NB4 (cell line): ENCODE results near the gene CBFA2T3.

Experiments
- DNase-seq: peaks from one replicate; pipeline ENCODE4 v3.0.0; 2010; ENCODE audit warnings: low read depth
- H3K4me3 ChIP-seq: one replicate; pipeline ENCODE4 v1.5.1; 2011; ENCODE audit warnings: mild to moderate bottlenecking, low read depth, low read length, moderate library complexity
- MYC ChIP-seq: IDR thresholded peaks from 2 replicates; pipeline ENCODE4 v1.6.1; 2011; ENCODE audit warnings: low read depth, low read length
- POLR2A ChIP-seq: IDR thresholded peaks from 2 replicates; pipeline ENCODE4 v1.6.1; 2011; ENCODE audit warnings: mild to moderate bottlenecking; ENCODE audit not compliant: insufficient read length; ENCODE audit errors: extremely low read depth
- TF ChIP-seq, protein P1 (sequence below): IDR thresholded peaks from 2 replicates; pipeline ENCODE4 v1.6.1; 2011; ENCODE audit warnings: low read depth, low read length
- TF ChIP-seq, protein P2 (sequence below): IDR thresholded peaks from one replicate; pipeline ENCODE4 v1.5.1; 2012; ENCODE audit warnings: low read depth, low read length

The CBFA2T3 gene

DNA sequence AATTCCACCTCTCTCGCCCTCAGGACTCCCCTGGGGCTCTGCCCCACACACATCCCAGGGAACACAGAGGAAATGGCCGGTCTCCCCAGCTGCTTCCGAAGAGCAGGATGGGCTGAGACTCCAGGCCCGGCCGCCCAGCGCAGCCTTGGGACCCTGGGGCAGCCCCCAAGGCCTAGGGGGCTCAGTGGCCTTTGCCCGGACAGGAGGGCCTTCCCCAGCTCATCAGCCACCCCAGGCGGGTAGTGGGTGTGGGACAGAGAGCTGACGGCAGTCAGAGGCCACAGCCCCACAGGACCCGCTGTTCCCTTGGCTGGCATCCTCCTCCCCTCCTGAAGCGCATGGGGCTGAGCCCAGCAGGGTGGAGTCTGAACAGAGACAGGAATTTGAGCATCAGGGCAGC is 6.2 kb upstream of the CBFA2T3 start:
- H3K4me3 ChIP-seq, result no peak overlapping the region
- TF ChIP-seq POLR2A (no peak), MYC (no peak)
- TF ChIP-seq, protein P1, sequence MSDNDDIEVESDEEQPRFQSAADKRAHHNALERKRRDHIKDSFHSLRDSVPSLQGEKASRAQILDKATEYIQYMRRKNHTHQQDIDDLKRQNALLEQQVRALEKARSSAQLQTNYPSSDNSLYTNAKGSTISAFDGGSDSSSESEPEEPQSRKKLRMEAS, result no peak
- TF ChIP-seq, protein P2, sequence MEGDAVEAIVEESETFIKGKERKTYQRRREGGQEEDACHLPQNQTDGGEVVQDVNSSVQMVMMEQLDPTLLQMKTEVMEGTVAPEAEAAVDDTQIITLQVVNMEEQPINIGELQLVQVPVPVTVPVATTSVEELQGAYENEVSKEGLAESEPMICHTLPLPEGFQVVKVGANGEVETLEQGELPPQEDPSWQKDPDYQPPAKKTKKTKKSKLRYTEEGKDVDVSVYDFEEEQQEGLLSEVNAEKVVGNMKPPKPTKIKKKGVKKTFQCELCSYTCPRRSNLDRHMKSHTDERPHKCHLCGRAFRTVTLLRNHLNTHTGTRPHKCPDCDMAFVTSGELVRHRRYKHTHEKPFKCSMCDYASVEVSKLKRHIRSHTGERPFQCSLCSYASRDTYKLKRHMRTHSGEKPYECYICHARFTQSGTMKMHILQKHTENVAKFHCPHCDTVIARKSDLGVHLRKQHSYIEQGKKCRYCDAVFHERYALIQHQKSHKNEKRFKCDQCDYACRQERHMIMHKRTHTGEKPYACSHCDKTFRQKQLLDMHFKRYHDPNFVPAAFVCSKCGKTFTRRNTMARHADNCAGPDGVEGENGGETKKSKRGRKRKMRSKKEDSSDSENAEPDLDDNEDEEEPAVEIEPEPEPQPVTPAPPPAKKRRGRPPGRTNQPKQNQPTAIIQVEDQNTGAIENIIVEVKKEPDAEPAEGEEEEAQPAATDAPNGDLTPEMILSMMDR, result no peak
- peak; percentile 41 for DNase-seq

DNA sequence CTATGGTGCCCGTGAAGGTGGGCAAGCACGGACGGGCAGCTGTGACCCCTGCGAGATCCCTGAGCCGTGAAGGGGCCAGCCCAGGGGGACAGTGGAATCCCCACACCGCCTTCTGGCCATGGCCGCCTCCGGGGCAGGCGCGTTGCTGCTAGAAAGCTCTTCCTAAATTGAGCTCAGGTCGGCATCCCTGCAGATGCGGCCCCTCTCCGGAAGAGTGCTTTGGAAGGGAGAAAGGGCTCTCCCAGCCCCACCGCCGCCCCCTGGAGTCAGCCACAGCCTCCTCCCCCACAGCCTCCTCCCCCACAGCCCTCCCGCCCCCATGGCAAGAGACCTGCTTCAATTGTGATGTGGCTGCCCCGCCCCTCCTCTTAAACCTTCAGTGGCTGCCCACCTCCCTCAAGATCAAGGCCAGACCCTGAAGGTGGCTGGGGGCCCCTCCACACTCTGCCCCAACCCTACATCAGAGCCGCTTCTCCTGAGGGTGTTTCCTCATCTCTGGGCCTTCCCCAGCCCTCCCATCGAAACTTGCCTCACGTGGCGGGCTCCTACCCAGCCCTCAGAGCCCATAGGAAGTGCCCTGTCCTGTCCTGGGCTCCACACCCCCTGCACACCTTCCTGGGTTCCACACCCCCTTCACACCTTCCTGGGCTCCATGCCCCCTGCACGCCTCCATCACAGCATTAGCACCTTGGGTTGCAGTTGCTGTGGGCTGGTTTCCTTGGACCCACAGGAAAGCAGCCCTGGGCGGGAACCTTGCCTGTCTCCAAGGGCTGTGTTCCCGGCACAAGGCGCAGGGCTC is 5.5 kb upstream of the CBFA2T3 start:
- TF ChIP-seq, protein P1, result no peak
- TF ChIP-seq, protein P2, result no peak
- no peak for TF ChIP-seq POLR2A
- no peak for TF ChIP-seq MYC

DNA sequence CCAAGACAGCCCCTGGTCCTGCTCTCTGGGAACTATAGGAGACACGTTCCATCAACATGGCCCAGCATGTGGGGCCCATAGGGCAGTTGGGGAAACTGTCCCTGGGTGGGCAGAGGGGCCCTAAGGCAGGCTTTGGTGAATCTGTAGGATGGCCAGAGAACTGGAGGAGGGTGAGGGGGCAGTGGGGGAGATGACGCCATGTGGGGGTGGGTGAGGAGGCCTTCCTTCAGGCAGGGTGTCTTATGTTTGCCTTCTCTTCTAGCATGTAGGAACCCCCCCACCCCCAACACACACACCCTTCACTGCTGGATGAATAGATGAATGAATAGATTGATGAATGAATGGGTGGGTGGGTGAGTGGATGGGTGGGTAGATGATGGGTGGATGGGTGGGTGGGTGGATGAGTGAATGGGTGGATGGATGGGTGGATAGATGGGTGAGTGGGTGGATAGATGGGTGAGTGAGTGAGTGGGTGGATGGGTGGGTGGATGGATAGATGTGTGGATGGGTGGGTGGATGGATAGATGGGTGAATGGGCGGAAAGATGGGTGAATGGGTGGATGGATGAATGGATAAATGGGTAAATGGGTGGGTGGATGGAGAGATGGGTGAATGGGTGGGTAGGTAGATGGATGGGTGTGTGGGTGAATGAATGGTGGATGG is 2.5 kb upstream of the CBFA2T3 start:
- no peak overlapping the region for H3K4me3 ChIP-seq
- TF ChIP-seq, protein P1, result no peak
- TF ChIP-seq, protein P2, result no peak
- TF ChIP-seq POLR2A (no peak), MYC (no peak)

More for the DNA sequence above, 5.5 kb upstream of the CBFA2T3 start:
- DNase-seq, result peak; percentile 90
- H3K4me3 ChIP-seq, result no peak overlapping the region

DNA sequence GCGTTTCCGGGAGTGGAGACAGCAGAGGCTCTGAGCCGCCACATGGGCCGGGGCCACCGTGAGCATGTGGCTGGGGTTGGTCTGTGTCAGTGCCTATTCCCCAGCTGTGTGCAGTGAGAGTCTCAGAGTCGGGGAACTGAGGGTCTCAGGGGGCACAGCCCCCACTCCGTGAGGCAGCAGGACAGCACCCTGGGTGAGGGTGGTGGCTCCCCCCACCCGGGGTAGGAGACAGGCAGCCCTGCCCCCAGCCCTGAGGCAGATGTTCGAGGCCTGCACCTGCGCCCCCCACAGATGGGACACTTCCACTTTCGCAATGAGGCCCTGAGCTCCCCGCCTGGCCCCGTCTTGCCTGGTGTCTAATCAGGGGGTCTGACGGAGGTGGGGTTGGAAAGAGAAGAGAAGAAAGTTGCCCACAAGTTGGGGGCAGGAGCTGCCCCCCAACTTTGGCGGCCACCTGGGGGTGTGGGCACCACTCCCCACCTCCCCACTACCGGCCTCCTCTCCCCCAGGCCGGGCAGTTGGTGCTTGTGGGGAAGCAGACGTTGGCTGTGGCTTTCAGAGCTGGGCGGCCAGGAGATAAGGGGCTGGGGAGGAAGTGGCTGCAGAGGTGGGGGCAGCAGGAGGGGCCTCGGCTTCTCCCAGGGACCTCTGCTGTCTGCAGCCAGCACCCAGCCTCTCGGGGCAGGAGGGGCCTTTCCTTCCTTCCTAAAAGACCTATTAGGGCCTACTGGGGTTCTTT is 1.8 kb upstream of the CBFA2T3 start:
- TF ChIP-seq, protein P2, result no peak
- TF ChIP-seq, protein P1, result peak; percentile 91
- TF ChIP-seq MYC, result peak; percentile 95
- TF ChIP-seq POLR2A, result peak; percentile 14
- DNase-seq, result peak; percentile 99
- H3K4me3 ChIP-seq, result no peak overlapping the region

More for the DNA sequence above, 2.5 kb upstream of the CBFA2T3 start:
- DNase-seq, result no peak

DNA sequence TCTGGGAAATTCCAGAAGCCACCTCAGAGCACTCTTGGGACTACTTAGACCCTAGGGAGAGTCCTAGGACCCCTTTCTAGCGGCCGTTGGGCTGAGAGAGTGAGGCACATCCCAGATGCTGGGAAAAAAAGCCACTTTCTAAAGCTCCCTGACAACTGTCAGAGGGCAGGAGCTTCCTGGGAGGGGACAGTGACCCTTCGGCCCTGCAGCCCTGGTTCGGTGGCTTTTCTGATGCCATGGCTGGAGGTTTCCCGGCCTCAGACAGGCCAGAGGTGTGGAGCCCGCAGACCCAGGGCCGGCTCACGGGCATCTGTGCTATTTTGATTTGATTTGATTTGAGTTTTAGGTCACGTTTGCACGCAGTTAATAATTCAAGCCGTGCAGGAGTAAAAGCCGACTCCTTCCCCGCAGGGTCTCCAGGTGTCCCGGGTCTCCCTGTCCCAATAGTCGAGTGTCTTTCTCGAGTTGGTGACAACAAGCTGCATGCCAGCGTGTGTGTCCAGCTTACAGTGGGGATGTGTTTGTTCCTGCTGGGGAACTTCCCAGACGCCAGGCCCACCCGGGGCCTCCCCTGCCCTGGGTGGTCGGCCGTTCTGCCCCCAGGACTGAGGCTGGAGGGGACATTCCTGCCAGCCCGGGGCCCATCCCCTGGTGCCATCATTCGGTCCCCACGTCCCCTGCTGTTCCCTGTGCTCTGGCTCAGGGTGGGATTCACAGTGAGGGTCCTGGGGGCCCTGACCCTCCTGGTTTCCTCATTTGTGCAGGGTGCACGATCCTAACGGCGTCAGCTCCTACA is 1.0 kb upstream of the CBFA2T3 start:
- no peak overlapping the region for H3K4me3 ChIP-seq
- peak; percentile 38 for DNase-seq
- TF ChIP-seq, protein P1, result no peak
